GM19452 (cell line): ENCODE results near the gene SLC25A41.
A peak's percentile ranks its signal among the peaks of the same experiment; 100 is the strongest.
"Not testable (repeated sequence)": the region's sequence is repeated elsewhere in the genome, so short reads cannot be mapped to it uniquely, and the experiment has no call there.

ENCODE experiments used
- ATAC-seq: cut with Tn5 transposase; IDR thresholded peaks from one replicate; pipeline ENCODE4 v1.9.1; 2021; ENCODE audit not compliant: unreplicated experiment

Gene SLC25A41

GRCh38 chr19:6428692-6429418 lies 4.7 kb downstream of the SLC25A41 start:
- not testable (repeated sequence) for ATAC-seq

DNA sequence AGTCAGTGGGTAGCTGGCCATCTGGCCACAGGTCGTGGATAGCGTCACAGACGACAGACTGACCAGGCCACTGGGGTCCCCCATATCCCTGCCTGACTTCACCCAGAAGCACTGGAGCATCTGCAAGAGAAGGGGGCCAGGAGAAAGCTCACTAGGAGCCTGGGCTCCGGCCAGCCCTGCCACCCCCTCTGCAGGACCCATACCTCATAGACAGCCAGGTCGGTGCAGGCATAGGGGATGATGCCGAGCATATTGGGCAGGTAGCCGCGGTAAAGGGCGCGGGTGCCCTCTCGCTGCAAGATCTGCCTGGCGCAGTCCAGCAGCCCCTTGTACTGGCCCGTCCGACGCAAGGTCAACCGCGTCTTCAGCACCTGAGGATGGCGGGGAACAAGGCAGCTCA lies 6.4 kb downstream of the SLC25A41 start:
- no peak for ATAC-seq

- ATAC-seq: no peak
These were observed 7.6 kb downstream of the SLC25A41 start for GRCh38 chr19:6425732-6426620.

DNA sequence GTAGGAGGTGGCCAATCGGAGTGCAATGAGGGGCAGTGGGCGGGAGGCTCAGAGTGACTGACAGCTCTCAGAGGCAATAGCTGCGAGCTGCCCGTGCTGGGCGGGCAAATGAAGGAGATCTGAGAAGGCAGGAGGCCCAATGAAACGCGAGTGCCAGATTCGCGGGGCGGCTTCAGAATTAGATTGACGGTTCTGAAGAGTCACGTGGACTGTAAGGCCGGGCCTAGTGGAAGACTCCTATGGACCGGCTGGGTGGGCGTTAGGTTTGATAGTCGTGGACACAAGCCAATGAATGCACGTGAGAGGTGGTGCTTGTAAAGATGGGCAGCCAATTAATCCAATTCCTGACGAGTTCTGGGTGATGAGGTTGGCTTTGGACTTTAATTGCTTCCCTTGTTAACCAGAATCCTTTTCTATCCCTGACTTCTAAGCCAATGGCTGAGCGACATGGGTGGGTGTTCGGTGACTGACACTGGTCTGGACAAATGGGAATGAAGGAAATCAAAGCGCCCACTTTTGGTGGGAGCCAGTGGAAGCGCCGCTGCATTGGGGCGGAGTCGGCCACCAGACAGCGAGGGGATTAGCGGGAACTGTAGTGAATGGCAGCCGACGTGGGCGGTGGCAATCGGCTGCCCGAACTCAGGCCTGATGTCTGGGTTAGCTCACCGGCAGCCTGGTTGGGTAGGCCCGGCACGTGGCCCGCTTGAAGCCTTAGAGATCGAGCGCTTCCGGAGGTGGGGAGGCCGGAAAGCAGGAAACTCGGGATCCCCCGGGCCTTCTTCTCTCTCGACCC lies 8.4 kb downstream of the SLC25A41 start:
- peak; percentile 86 for ATAC-seq

DNA sequence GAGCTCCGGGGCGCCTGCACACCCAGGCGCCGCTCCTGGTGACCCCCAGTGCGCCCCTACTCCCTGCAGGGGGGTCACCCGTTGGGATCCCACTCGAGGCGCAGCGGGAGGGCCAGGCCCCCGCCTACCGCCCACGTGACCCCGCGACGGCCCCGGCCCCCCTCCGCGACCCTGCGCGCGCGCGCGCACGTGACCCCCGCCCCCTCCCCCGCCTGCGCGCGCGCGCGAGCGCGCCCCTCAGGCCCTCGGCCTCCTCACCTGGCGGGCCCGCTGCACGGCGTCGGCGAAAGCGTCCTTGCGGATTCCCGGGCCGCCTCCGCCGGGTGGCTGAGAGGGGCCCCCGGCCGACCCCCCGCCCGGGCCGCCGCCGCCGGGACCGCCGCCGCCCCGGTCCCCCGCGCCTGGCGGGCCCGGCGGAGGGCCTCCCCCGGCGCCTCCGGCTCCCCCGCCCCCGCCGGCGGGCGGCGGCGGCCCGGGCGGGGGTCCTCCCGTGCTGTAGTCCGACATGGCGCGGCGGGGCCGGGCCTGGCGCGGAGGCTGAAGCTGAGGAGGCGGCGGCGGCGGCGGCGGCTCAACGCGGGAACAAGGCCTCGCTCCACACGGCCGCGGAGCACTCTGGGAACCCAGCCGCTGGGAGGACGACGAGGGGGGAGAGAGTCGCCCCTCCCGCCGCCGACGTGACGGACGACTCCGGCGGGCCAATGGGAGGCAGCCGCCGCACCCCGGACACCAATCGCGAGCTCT lies 9.2 kb downstream of the SLC25A41 start, which contains the start of gene KHSRP:
Gene KHSRP (minus strand): TSS at position 617 of the 744 bp plus-strand sequence. CDS start 110 bp downstream, at position 507.
- ATAC-seq: no peak

DNA sequence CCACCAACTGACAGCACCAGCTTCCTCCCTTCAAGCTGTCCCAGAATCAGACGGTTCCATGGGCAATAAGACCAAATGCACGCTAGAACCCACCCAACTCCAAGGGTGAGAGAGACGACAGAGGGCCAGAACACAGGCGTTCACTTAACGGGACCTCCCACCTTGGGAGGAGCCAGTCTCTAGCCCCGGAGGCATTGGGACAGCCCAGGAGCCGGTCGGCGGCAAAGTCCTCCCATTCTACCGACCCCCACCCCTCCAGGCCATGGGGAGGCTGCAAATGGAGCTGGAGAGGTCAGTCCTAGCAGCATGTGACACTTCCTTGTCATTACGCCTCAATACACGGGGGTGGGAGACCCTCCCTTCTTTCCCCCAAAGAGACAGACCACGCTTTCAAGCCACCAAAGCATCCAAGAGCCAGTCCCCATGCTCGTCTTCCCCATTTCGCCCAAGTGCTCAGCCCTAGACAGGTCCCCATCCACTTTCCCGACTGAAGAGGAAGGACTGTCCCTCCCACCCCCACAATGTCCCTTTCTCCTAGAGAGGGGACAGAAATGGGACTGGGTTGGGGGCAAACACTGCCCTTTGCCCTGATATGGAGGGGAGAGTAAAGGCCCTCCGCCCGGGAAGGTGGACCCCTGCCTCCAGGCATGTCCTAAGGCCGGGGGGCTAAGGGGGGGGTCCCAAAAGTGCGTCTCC lies 9.9 kb downstream of the SLC25A41 start:
- no peak for ATAC-seq

DNA sequence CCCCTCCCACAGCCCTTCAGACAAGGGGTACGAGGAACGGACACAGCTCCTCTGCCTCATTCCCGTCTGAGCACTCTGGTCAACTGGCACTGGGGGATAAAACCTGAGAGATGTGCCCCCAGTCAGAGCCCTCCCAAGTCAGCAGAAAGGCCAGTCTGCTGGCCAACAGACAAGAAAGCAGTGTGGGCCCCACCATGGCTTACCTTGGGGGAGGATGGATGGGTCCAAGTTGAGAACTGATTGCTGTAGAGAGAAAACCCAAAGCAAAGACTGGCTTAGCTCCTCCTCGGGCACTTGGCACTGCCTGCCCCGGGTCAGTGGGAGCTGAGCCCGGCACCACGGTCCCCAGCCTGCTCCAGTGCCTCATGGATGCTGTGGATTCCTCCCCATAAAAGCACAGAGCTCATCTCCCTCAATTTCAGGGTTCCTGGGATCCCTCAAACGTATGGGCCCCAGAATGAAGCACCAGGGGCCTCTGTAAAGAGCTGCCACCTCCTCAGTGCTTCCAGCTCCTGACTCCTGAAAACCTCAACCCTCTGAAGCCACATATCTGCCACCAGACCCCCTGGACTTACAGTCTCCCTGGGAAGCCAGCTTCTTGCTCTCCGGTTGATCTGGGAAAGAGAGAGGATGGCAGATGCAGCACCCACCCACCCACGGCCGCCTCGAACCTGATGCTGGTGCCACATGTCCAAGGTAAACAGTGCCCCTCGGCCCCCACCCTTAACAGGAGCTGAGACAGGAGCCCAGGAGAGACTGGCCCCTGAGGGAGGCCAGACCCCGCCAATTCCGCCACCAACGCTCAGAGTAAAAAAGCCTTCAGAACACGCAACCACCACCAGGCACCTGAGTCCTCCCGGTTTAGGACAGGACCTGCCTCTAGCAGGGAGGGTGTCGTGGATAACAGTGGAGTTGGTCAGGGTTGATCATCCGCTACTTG lies 12.2 kb downstream of the SLC25A41 start:
- ATAC-seq: no peak

DNA sequence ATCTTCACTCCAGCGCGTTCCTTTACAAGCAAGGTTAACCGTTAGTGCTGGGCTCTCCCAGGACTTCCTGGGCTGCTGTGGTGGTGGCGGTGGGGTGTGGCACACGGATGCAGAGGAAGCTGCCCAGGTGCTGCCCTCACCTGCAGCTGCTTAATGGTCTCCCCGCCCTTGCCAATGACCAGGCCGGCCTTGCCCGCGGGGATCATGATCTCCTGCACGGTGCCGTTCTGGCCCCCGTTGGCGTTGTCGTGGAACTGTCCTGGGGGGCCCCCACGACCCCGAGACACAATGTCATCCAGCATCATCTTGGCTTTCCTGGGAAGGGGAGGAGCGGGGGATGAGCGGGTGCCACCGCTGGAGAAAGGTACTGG lies 15.0 kb downstream of the SLC25A41 start:
- no peak for ATAC-seq

DNA sequence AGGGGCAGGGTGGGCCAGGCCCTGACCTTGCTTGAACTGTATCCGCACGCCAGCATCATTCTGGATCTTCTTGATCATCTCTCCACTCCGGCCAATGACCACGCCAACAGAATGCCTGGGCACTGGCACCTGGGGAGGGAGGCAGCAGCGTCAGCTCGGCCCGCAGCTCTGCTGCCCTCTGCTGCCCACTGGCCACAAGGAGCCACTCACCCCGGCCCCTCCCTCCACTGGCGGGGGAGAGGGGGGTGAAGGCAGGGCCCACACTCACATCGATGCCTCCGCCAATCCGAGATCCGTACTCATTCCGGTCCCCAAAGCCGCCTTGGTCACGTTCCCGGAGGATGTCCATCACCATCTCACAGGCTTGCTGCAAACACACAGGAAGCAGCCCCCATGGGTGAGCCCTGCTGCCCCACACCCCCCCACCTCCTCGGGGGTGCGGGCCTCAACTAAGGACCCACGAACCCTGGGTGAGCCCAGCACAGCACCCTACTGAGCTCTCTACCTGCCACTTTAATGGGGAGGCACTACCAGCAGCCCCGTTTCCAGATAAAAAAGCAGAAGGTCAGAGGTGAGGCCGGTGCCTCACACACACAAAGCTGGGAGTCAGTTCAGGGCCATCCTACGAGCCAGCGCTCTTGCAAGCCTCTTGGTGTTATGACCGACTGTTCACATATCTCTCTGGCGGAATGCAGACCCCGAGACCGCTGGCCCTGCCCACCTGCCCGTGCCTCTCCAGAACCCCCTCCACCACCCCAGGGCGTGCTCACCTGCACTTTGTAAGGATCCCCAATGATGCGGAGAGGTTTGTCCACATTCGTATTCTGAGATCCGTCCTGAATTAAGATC lies 15.6 kb downstream of the SLC25A41 start:
- no peak for ATAC-seq

DNA sequence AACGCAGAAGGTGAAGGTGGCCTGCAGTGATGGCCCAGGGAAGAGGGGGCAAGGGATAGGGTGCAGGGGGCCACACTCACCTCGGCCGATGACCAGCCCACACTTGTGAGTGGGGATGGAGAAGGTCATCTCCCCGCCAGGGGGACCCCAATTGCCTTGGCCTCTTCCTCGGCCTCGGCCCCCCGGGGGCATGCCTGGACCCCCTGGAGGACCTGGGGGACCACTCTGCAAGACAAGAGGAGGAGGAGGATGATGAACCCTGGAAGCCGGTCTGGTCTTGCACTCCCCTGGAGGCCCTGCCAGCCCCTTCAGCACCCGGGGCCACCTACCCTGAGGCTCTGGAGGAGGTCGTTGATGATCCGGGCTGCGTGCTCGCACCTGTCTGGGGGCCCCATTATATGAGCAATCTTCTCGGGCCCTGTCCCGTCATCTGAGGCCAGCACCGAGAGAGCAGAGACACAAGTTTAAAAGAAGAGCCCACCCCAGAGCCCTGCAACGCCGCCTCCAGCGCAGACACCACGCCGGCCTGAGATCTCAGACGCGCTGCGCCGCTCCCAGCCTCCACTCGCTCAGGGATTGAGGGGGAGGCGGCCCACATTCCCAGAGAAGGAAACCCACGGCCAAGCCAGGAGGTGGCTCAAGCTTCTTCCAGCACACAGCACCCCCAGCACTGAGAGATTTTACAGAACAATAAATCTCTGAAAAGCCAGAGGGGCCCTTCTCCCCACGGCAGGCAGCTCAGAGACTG lies 16.7 kb downstream of the SLC25A41 start:
- ATAC-seq: no peak

DNA sequence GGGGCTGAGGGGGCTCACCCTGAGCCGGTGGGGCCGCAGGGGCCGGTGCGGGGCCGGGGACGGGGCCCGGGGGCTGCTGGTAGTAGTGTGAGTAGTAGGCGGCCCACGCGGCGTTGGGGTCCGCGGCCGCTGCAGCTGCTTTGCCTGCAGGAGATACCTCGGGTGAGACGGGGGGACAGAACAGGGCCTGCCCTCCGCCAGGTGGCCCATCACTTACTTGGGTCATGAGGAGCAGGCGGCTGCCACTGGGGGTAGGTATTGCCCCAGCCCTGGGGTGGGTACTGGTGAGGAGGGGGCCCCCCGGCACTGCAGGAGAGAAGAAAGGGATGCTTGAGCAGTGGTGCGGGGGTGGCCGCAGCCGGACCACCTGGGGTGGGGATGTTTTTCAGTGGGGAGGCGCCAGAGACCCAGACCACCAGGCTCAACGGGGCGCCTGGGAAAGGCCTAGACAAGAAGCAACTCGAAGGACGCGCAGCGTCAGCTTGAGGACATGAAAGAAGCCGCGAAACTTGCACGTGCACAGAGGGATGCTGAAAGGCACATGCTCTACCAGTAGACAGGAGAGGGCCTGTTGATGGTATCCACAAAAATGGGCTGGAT lies 17.9 kb downstream of the SLC25A41 start:
- no peak for ATAC-seq

DNA sequence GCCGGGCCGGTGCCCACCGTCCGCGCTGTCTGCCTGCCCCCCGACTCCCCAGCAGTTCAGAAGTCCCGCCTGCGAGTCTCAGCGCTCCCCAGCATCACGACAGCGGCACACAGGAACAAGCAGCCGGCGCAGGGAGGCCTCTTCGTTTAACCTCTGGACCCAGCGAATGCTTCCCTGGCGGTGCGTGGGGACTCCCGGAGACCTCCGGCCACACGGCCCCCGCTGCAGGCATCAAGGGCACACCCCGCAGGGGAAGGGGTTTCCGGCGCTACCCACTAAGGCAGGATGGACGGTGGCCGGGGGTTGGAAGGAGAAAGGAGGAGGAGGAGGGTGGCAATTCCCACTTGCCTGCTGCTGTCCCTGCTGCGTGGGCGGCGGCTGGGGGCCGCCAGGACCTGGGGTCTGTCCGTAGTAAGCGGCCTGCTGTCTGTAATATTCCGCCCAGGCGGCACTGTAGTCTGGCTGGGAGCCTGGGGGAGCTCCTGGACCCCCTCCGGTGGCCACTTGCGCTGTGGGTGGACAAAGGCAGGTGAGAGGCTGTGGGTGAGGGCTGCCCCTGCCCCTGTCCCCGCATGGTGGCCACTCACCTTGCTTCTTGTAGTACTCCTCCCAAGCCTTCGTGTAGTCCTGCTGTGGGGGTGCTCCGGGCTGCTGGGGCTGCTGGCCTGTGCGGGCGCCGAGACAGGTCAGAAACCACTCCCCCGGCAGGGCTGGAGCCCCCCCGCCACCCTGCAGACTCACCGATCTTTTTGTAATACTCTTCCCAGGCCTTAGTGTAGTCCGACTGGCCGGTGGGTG lies 18.6 kb downstream of the SLC25A41 start:
- ATAC-seq: no peak

DNA sequence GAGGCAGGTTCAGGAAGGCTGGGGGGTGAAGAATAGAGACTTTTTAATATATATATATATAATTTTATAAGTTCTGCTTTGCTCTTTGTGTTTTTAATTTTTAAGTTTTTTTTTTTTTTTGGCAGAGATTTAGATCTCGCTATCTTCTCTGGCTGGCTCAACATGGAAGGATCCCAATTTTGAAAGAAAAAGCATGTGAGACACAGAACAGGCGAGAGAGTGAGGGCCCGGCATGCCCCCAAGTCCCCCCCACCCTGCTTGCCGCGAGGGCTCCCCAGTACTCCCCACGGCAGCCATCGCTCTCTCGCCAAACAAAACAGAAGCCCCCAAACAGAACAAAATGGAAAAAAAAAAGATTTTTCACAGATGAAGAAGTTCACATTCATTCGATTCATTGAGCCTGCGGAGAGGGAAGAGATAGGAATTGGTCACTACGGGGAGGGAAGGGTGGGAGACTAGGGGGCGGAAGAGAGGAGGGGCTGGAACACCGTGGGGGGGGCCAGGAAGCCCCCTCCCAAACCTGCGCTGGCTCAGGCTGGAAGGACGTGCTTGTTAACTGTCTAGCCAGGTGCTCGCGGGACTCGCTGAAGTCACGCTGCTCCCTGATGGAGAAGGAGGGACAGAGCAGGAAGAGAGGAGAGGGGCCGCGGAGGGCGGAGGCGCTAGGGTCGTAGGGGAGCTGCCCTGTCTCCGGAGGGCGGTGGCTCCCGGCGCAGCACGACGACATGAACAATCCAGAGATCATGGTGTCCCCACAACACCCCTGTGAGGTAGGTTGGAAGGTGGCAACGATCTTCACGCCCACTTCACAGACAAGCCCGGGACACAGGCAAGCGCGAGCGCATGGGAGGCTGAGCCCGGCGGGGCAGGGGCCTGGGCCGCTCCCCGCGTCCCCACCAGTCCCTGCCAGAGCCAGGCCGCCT lies 19.6 kb downstream of the SLC25A41 start:
- no peak for ATAC-seq

GRCh38 chr19:6413291-6413690 lies 20.3 kb downstream of the SLC25A41 start:
- ATAC-seq: no peak

DNA sequence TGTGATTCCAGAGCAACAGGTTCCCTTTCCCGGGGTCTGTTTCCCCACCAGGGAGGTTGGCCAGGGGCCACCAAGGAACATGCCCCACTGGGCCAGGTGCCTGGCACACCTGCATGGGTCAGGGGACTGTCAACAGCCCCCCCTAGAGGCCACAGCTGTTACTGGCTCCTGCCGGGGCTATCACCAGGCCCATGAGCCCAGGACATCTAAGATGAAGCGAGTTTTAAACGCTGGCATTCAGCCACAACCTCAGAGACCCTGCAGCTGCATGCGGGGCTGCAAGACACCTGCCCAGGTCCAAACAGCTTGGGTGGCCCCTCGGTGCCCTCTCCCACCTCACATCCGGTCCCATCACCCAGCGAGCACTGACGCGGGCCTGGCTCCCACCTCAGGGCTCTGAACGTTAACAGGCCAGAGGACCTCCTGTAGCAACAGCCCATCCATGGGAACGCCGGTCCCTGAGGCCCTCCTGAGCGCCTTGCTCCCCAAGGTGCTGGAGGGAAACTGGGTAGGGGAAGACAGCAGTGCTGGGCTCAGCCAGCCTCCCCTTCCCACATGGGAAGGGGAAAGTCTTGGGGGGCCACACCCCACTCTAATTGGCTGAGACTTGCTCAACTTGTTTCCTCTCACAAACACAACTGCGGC lies 21.0 kb downstream of the SLC25A41 start:
- ATAC-seq: no peak
